ENCODE data around the gene ASTL. TPM values are rescaled to one million over a fixed set of nuclear protein-coding genes. Genes with fewer than 3 reads are reported as not detected.

Gene ASTL
- total RNA-seq, 1 donor from 2014 or later, result not detected

GRCh38 chr2:96111257-96111640 is 27.1 kb downstream of the ASTL start:
- no peak for DNase-seq

GRCh38 chr2:96110621-96111256 is 27.6 kb downstream of the ASTL start:
- DNase-seq, result no peak

- DNase-seq, result no peak
These were observed 28.3 kb downstream of the ASTL start for GRCh38 chr2:96109931-96110511.

GRCh38 chr2:96109361-96109680 is 29.0 kb downstream of the ASTL start:
- DNase-seq, result no peak

- DNase-seq, result no peak
These were observed 29.6 kb downstream of the ASTL start for GRCh38 chr2:96108541-96109360.

GRCh38 chr2:96108151-96108540 is 30.2 kb downstream of the ASTL start:
- no peak for DNase-seq

GRCh38 chr2:96107708-96108065 is 30.6 kb downstream of the ASTL start:
- no peak for DNase-seq

GRCh38 chr2:96106991-96107707 is 31.2 kb downstream of the ASTL start:
- no peak for DNase-seq

GRCh38 chr2:96105994-96106715 is 32.1 kb downstream of the ASTL start:
- DNase-seq, result no peak

- DNase-seq, result no peak
These were observed 33.0 kb downstream of the ASTL start for GRCh38 chr2:96105152-96105915.

GRCh38 chr2:96104487-96104861 is 33.8 kb downstream of the ASTL start:
- no peak for DNase-seq

- DNase-seq, result no peak
These were observed 34.4 kb downstream of the ASTL start for GRCh38 chr2:96103761-96104486.

GRCh38 chr2:96103187-96103601 is 35.1 kb downstream of the ASTL start:
- DNase-seq, result no peak

GRCh38 chr2:96102596-96103186 is 35.6 kb downstream of the ASTL start:
- no peak for DNase-seq

- no peak for DNase-seq
These were observed 37.4 kb downstream of the ASTL start for GRCh38 chr2:96100893-96101304.

GRCh38 chr2:96099861-96100798 is 38.2 kb downstream of the ASTL start:
- peak; percentile 41 for DNase-seq

- DNase-seq, result no peak
These were observed 39.3 kb downstream of the ASTL start for GRCh38 chr2:96098900-96099590.

- DNase-seq, result no peak
These were observed 40.1 kb downstream of the ASTL start for GRCh38 chr2:96097951-96098823.
